ENCODE measurements around the gene NKD1. TPM values are rescaled to one million over a fixed set of nuclear protein-coding genes. Genes with fewer than 3 reads are reported as not detected.

The NKD1 gene
- total and polyA plus RNA-seq, 2 of the 8 experiments (the other 6 are each of a cell fraction or from before 2014, with no cell fraction given), result 0.70 to 4.5 TPM

GRCh38 chr16:50501251-50501650, 46.9 kb upstream of the NKD1 start (continued):
- TF ChIP-seq RNF2 (IDR thresholded peaks at IDR 0.05; ENCODE audit: borderline replicate concordance, low read depth, low read length, missing control alignments, poor library complexity, severe bottlenecking), result no peak
- no peak for TF ChIP-seq GABPA (IDR thresholded peaks at IDR 0.05; ENCODE audit: borderline replicate concordance, insufficient read depth, low read length)
- no peak for TF ChIP-seq BCL11A (IDR thresholded peaks at IDR 0.05; ENCODE audit: low read depth in 2 of 2, low read length in 2 of 2)
- no peak for TF ChIP-seq ATF3 (IDR thresholded peaks at IDR 0.05; ENCODE audit: insufficient read depth, low read depth, low read length)

All from H1 (cell line).